ENCODE results near the gene SLC27A4.

- no peak for TF ChIP-seq POLR2A (IDR thresholded peaks at IDR 0.05; ENCODE audit: low read length)
- no peak for TF ChIP-seq GATA1 (IDR thresholded peaks at IDR 0.05; ENCODE audit: low read depth, low read length)
Observed at GRCh38 chr9:128340691-128341434, 536 bp downstream of the SLC27A4 start.

Data from erythroblast (primary cell).